OCI-M2 (cell line): ENCODE measurements around the gene TRPM4.
"Not testable (repeated sequence)": the region's sequence is repeated elsewhere in the genome, so short reads cannot be mapped to it uniquely, and the experiment has no call there.

Source experiments
- DNase-seq: peaks from one replicate; lab custom pipeline; 2025; ENCODE audit not compliant: unreplicated experiment; lab: John Stamatoyannopoulos, UW

The TRPM4 gene

DNA sequence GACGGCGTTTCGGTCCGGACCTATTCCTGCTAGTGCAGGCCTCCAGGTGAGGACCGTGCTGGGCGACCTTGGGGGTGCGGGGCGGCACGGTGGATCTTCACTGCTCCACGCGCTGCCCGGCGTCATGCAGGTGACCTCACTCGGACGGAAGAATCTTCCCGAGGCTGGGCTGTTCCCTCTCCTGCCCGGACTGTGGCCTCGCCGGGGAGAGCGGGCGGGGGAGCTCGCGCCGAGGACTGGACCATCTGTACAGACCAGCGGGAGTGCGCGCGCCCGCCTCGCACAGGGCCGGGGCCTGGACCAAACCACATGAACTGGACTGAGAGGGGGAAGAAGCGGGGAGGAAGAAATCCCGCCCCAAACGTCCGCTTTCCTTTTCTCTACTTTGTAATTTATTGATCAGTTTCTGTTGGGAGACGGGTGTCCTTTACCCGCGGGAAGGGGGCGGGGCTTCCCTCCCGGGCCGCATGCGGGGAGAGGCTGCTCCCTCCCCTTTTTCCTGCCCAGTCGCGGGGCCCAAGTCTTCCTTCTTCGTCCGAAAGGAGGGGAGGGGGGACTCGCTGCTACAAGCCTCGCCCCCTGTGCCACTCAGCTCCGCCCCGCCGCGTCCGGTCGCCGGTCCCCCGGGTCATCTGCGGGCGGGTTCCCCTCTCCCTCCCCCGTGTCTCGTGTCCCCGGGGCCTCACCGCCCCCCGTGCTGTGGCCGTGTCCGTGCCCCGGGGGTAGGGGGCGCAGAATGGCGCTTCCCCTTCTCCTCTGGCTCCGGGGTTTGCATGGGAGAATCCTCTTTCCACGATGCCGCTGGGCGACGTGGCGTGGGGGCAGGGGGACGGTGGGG is 7.3 kb upstream of the TRPM4 start:
- peak; percentile 79 for DNase-seq

DNA sequence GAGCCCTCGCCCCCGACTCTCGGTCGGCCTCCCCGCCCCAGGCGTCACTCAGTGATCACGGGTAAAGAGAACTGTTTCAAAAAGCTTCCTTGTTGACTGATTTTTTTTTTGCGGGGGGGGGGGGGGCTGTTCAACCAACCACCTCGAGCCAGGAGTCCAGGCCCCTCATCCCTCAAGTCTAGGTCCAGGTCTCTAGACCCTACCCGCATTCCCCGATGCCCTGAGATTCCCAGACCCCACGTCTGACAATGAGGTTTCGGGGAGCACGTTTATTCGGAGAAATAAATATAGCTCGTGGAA is 6.7 kb upstream of the TRPM4 start:
- DNase-seq: no peak

DNA sequence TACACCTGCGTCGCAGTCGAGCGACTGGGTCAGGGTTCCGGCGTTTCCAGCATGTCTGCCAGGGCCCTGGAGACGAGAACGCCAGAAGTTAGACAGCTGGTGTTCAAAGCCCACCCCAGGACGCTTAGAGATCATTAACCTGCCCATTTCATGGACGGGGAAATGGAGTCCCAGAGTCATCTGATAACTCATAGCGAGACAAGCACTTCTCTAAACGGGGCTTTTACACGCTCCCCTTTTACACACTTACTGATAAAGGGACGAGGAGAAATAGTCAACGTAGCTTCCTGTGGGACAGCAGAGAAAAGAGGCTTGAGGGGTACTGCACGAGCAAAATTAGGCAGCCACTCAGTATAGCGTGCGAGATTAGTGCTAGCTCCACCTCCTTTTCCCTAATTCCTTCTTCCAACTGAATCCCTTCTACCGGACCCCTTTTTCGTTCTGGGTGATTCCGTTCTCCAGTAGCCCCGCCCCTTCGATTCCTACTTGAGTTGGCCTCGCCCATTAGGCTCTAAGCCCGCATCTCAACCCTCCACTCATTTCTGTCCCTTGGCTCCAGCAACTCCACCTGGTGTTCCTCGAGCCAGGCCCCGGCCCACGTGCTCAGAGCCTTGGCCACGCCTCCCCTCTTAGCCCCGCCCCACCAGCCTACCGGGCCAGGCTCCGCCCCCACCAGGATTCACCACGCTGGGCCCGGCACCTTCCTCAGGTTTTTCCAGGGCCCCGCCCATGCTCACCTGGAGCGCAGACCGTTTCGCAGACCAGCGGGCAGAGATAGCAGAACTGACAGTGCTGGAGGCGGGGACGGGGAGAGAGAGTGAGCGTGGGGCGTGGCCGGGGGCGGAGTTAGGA is 6.1 kb upstream of the TRPM4 start:
- peak; percentile 94 for DNase-seq

DNA sequence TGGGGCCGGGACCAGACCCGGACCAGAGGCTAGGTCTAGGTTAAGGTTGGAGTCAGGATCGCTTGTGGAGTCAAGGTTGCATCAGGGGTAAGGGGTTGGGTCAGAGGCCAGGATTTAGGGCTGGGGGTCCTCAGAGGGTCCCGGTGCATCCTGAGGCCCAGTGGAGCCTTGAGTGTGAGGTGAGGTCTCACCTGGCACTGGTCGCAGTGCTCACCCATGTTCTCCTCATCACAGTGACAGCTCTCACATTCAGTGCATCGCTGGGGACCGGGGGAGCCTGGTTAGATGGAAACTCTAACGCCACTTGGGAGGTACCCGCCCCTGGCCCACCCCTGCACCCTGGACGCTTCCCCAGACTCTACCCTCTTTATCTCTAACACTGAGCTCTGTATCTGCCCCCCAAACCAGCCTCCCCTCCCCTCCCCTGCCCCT is 5.5 kb upstream of the TRPM4 start:
- DNase-seq: no peak

DNA sequence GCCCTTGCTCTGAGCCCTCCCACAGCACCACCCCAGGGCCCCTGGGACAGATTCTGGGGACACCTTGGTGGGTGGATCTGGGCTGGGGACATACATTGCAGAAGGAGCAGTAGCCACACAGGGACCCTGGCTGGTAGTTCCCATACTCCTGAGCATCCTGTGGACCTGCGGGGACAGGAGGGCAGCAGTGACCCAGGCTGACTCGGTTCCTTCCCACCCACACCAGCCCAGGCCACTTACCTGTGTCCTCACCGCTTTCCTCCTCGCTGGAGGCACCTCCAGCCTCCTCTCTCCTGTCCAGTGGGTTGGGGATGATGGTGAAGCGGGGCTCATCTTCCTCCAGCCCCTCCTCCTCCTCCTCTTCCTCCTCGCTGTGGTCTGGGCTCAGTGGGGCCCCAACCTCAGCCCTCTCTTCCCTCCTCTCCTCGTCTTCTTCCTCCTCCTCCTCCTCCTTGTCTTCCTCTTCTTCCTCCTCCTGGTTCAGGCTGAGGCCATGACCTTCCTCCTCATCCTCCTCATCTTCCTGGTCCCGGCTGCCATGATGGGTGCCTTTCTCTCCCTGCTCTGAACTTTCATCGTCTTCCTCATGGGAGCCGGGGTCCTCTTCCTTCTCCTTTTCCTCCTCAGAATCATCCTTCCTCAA is 4.3 kb upstream of the TRPM4 start:
- DNase-seq: no peak

DNA sequence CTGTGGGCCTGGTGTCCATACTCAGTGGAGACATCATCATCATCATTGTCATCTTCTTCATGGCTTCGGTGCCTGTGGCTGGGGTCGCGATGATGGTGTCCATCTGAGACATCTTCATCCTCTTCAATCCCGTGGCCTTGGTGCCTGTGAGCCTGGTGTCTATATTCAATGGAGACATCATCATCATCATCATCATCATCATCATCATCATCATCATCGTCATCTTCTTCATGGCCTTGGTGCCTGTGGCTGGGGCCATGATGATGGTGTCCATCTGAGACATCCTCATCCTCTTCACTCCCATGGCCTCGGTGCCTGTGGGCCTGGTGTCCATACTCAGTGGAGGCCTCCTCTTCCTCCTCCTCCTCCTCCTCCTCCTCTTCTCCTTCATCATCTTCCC is 3.3 kb upstream of the TRPM4 start:
- no peak for DNase-seq

DNA sequence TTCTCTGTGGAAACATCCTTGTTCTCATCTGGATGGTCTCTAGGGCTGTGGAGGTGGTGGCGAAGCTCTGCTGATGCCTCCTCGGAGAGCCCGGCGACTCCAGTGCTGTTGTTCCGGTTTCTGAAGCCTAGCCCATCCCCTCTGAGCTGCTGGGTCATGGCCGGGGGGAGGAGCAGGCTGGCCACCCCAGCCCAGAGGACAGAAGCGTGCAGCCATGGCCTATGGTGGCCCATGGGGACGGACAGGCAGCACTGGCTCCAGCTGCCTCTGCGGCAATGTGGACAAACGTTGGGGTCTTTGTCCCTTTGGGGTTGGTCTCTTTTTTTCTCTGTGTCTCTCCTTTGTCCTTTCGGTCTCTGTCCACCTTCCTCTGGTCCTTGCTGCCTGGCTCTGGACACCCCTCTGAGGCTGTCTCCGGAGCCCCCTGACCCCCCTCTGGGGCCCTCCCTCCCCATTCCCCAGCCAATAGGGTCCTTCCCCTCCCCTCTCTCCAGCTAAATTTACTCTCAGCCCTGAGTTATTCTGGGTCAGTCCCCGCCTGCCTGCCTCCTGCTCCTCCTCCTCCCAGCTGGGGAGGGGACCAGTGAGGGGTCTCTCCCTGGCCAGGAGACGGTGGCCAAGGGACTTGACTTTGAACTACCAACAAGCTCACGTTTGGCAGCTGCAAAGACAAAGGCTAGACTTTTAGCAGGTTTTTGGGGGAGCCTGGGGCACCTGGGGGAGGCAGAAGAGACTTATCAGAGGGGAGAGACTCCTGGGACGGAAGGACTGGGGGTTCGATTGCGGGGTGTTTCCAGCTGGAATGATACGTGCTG is 2.4 kb upstream of the TRPM4 start, which contains the start of gene HRC:
TSS of gene HRC (minus strand) at position 392 of the 815 bp plus-strand sequence. CDS start at position 233, 159 bp downstream.
- no peak for DNase-seq

DNA sequence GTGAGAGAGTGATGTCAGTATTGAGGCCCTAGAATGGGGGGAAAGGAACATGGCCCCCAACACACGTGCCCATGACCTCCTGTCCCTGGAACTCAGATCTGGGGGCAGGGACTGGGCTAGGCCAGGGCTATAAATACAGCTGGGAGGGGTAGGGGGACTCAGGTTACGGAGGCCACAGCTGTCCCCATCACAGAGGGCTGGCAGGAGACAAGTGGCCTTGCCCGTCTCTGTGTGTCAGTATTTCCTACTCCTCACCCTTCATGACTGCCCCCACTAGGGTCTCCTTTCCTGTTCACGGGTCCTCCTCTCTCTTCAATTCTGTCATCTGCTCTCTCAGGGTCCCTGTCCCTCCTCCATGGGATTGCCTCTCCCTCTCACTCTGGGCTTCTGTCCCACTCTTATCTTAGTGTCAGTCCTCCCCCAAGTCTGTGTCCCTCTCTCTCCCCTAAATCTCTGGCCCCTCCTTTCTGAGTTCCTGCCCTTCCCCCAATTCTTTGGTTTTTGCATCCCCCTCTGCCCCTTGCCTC is 1.7 kb upstream of the TRPM4 start:
- no peak for DNase-seq

DNA sequence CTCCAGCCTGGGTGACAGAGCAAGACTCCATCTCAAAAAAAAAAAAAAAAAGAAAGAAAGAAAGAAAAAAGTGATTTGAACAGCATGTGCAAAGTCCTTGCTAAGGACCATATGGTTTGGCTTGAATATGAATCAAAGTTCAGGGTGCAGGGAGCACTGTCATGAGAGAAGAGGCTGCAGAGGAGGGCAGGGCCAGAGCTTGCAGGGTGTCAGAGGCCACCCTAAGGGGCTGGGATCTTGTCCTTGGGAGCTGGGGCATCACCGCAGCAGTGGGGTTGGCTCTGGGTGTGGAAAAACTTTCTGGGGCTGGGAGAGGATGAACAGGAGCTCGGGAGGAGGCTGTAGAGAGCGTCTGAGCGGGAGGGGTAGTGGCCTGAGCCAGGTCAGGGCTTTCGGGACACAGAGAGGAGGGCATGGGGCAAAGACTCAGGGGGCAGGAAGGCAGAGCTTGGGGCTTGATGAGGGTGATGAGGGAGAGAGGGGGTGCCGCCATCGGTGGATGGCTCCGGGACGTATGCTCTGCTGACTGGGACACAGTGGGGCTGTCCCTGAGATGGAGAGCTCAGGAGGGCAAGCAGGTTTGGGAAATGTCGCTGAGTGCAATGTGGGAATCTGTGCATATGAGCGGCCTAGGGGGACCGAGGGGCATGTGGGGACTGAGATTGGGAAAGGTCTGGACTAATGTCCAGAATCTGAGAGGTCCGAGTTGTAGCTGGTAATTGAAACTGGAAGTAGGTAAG is 3.0 kb downstream of the TRPM4 start:
- DNase-seq: no peak

DNA sequence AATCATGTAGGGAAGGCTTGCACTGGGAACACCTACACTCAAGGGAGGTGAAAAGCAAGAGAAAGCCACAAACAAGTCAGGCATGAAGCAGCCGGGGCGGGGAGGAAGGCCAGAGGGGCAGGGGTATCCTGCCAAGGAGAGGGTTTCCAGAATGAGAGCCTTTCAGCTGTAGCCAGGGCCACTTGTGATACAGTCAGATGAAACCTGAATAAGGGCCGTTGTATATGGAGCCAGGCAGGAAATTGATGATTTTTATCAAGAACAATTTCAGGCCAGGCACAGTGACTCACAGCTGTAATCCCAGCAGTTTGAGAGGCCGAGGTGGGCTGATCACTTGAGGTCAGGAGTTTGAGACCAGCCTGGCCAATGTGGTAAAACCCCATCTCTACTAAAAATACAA is 4.4 kb downstream of the TRPM4 start:
- no peak for DNase-seq

DNA sequence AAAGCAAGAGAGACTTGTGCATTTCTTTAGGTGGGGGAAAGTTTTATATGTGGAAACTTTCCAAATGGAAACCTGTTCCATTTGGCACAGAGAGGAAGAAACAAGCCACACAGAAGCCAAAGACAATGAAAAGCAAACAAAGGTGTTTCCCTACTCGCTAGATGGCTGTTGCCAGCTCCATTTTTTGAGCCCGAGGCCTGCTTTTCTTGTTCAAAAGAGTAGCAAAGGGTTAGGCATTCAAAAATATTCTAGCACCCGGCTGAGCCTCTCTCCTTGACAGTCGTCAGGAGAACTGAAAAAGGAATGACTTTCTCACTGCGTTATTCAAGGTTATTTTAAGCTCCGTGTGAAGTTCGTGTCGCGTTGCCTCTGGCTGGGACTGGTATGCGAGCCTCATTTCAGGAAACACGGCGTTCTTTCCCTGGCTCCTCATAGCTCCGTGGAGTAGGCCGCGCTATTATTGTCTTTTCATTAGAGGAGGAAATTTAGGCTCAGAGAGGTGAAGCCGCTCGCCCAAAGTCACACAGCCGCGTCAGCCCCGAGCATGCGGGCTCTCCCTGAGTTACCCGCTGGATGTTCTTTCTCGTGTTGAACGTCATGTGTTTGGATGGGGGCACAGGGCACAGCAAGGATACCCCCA is 7.6 kb downstream of the TRPM4 start:
- DNase-seq: no peak

DNA sequence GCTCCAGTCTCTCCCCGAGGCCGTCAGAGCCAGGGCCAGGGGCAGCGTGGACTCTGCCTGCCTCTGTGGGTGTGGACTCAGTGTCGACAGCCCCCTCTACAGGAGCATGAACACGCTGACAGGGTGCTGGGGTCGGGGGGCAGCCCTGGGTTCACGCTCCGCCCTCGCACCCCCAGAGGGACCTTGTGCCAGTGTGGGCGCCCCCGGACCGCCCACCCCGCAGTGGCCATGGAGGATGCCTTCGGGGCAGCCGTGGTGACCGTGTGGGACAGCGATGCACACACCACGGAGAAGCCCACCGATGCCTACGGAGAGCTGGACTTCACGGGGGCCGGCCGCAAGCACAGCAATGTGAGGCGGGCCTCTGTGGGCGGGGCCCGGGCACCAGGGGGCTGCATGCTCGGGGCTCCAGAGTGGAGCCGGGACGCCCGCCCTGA is 8.3 kb downstream of the TRPM4 start:
- DNase-seq: no peak

DNA sequence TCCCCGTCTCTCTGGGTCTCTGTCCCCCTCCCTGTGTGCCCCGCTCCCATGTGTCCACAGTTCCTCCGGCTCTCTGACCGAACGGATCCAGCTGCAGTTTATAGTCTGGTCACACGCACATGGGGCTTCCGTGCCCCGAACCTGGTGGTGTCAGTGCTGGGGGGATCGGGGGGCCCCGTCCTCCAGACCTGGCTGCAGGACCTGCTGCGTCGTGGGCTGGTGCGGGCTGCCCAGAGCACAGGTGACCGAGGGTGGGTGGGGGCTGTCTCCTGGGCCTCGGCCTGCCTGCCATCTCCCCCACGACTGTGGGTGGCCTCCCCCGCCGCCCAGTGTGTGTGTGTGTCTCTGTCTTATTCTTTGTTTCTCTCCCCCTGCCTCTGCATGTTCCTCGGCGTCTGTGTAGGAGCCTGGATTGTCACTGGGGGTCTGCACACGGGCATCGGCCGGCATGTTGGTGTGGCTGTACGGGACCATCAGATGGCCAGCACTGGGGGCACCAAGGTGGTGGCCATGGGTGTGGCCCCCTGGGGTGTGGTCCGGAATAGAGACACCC is 10.3 kb downstream of the TRPM4 start:
- no peak for DNase-seq

DNA sequence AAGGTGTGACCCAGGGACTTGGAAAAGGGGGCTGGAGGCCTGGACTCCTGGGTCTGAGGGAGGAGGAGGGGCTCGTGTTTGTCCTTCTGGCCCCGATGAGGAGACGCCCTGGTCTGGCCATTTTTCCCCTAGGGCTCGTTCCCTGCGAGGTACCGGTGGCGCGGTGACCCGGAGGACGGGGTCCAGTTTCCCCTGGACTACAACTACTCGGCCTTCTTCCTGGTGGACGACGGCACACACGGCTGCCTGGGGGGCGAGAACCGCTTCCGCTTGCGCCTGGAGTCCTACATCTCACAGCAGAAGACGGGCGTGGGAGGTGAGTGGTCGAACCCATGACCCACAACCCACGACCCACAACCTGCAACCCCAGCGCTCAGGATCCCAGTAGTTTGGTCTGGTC is 10.8 kb downstream of the TRPM4 start:
- DNase-seq: no peak

DNA sequence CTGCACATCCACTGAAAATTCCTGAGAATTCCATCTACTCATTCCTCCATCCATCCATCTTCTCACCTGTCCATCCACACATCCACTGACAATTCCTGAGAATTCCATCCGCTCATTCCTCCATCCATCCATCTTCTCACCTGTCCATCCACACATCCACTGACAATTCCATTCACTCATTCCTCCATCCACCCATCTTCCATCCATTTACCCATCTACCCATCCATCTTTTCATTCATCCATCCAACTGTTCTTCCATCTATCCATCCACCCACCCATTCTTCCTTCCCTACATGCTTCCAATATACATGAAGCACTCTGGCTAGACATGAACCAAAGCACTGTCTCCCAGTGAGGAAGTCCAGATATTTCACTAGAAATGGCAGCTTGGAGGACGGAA is 15.6 kb downstream of the TRPM4 start:
- no peak for DNase-seq

DNA sequence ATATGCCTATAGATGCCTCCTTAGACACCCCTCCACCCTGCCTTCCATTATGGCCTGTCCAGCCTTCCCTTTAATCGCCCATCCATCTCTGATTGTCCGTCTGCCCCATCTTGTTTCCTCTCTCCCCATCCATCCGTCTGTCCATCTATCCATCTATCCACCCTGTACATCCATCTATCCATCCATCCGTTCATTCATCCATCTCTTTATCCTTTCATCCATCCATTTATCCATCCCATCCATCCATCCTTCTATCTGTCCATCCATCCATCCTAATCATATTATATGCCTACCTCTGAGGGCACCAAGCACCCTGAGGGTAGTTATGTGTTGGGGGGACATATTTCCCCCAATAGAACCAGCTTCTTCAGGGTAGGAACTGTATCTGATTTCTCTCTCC is 23.1 kb downstream of the TRPM4 start:
- DNase-seq: no peak

DNA sequence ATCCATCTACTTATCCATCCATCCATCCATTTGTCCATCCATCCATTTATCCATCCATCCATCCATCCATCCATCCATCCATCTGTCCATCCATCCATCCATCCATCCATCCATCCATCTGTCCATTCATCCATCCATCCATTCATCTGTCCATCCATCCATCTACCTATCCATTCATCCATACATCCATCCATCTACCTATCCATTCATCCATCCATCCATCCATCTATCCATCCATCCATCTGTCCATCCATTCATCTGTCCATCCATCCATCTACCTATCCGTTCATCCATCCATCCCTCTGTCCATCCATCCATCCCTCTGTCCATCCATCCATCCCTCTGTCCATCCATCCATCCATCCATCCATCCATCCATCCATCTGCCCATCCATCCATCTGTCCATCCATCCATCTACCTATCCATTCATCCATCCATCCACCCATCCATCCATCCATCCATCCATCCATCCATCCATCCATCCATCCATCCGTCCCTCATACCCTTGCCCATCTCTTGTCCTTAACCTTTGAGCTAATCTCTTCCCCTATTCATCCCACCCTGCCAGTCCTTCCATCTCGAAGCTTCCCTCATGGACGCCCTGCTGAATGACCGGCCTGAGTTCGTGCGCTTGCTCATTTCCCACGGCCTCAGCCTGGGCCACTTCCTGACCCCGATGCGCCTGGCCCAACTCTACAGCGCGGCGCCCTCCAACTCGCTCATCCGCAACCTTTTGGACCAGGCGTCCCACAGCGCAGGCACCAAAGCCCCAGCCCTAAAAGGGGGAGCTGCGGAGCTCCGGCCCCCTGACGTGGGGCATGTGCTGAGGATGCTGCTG is 24.6 kb downstream of the TRPM4 start:
- DNase-seq: not testable (repeated sequence)

DNA sequence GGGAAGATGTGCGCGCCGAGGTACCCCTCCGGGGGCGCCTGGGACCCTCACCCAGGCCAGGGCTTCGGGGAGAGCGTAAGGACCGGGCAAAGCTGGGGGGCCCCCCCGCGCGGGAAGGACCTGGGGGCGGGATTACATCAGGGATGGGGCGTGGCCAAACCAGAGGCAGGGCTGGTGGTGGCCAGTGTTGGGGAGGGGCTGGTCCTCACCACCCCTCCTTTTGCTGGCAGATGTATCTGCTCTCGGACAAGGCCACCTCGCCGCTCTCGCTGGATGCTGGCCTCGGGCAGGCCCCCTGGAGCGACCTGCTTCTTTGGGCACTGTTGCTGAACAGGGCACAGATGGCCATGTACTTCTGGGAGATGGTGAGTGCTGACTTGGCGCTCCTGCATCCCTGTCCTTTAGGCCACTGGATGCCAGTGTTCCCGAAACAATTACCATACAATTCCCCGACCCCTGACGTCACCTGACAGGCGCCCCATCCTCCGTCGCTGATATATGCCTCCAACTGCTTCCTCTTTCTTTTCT is 25.3 kb downstream of the TRPM4 start:
- no peak for DNase-seq
